ENCODE results near the gene ITPR1. TPM values are rescaled to one million over a fixed set of nuclear protein-coding genes. Genes with fewer than 3 reads are reported as not detected.

The ITPR1 gene
- total RNA-seq, 4 donors from 2014 or later = 210 to 261 (median 232) TPM

GRCh38 chr3:4509043-4509442 is 15.9 kb downstream of the ITPR1 start:
- TF ChIP-seq CTCF (IDR thresholded peaks at IDR 0.05) (no peak), POLR2A (IDR thresholded peaks at IDR 0.05) (no peak)
- peak overlapping the region; percentile 17 to 84 (median 41) for H3K27ac ChIP-seq
- H3K9me3 ChIP-seq = no peaks in the 10 kb centered on the region
- intact Hi-C loops (cut with DNase I) = no loop called here
- DNase-seq = no peak
- no peaks in the 10 kb centered on the region for H3K36me3 ChIP-seq
- no peaks in the 10 kb centered on the region for H3K27me3 ChIP-seq
- no peak overlapping the region for H3K4me3 ChIP-seq (replicated peaks in 1 of 3)
- peaks cover 78 to 79% of the 10 kb centered on the region in 2 donors for H3K4me1 ChIP-seq

- Histone ChIP-seq H3K4me1 (peaks cover 78 to 79% of the 10 kb centered on the region in 2 donors), H3K9me3 (no peaks in the 10 kb centered on the region), H3K36me3 (no peaks in the 10 kb centered on the region), H3K27me3 (no peaks in the 10 kb centered on the region), H3K4me3 (replicated peaks in 1 of 3) (no peak overlapping the region), H3K27ac (peak overlapping the region; percentile 49 to 84 (median 83))
- TF ChIP-seq POLR2A (IDR thresholded peaks at IDR 0.05) (no peak), CTCF (IDR thresholded peaks at IDR 0.05) (no peak)
- WGBS, 2 donors = 85 to 92% methylated on average over 5 of the region's 5 CpGs
- intact Hi-C loops (cut with DNase I) = no loop called here
- DNase-seq = no peak
Observed at GRCh38 chr3:4509983-4510755, 17.0 kb downstream of the ITPR1 start.

- H3K27me3 ChIP-seq = no peaks in the 10 kb centered on the region
- H3K9me3 ChIP-seq = no peaks in the 10 kb centered on the region
- H3K36me3 ChIP-seq = no peaks in the 10 kb centered on the region
- intact Hi-C loops (cut with DNase I) = no loop called here
- H3K27ac ChIP-seq = peak overlapping the region; percentile 49 to 84 (median 83)
- H3K4me1 ChIP-seq = peaks cover 72% of the 10 kb centered on the region in 2 donors
- WGBS, 2 donors = 76 to 80% methylated on average over 7 of the region's 7 CpGs
- H3K4me3 ChIP-seq (replicated peaks in 1 of 3) = no peak overlapping the region
- TF ChIP-seq POLR2A (IDR thresholded peaks at IDR 0.05) (no peak), CTCF (IDR thresholded peaks at IDR 0.05) (no peak)
- peak; percentile 39 to 57 for DNase-seq
Observed at GRCh38 chr3:4511491-4512262, 18.5 kb downstream of the ITPR1 start.

DNA sequence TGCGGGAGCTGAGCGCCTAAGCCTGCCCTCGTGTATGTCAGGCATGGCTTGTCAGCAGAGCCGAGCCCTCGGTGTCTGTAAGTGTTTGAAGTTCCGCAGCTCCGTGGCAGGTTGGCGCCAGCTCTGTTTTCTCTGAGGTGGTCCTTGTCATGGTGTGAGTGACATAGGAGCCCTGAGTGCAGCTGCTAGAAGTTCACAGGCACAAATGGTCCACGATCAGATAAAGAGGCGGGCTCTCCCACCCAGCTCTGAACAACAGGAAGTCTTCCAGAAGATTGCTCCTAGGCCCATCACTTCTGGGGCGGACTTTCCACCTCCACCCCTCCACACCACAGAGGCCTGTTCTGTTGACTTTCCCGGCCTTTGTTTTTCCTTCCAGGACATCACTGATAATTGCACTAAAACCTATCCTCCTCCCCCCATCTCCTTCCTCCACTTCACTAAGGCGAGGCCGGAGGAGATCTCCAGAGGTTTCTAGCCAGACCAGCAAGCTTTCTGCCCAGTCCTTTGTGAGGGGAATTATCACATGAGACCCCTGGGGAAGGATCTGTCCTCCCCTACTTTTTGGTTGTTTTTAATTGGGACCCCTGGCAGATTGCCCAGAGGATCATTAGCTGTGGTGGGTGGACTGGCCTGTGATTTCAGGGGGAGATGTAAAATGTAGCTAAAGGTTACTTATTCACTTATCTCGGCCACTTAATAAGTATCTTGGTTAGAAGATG is 19.9 kb downstream of the ITPR1 start:
- H3K4me3 ChIP-seq (replicated peaks in 1 of 3) = no peak overlapping the region
- intact Hi-C loops (cut with DNase I) = no loop called here
- peak overlapping the region; percentile 49 to 84 (median 83) for H3K27ac ChIP-seq
- H3K4me1 ChIP-seq = peaks cover 74 to 76% of the 10 kb centered on the region in 2 donors
- no peaks in the 10 kb centered on the region for H3K9me3 ChIP-seq
- TF ChIP-seq CTCF (IDR thresholded peaks at IDR 0.05) (no peak), POLR2A (IDR thresholded peaks at IDR 0.05) (no peak)
- peak; percentile 73 to 91 for DNase-seq
- WGBS, 2 donors = 41 to 58% methylated on average over 14 to 15 of the region's 15 CpGs
- no peaks in the 10 kb centered on the region for H3K36me3 ChIP-seq
- no peaks in the 10 kb centered on the region for H3K27me3 ChIP-seq

Data from thyroid gland (tissue), 4 donors.